HK-2 (cell line): ENCODE results near the gene CBL.
"Not testable (repeated sequence)": the region's sequence is repeated elsewhere in the genome, so short reads cannot be mapped to it uniquely, and the experiment has no call there.

Source experiments
- DNase-seq: peaks from one replicate; pipeline ENCODE4 v3.0.0-alpha.2; 2018; ENCODE audit not compliant: unreplicated experiment

CBL gene

DNA sequence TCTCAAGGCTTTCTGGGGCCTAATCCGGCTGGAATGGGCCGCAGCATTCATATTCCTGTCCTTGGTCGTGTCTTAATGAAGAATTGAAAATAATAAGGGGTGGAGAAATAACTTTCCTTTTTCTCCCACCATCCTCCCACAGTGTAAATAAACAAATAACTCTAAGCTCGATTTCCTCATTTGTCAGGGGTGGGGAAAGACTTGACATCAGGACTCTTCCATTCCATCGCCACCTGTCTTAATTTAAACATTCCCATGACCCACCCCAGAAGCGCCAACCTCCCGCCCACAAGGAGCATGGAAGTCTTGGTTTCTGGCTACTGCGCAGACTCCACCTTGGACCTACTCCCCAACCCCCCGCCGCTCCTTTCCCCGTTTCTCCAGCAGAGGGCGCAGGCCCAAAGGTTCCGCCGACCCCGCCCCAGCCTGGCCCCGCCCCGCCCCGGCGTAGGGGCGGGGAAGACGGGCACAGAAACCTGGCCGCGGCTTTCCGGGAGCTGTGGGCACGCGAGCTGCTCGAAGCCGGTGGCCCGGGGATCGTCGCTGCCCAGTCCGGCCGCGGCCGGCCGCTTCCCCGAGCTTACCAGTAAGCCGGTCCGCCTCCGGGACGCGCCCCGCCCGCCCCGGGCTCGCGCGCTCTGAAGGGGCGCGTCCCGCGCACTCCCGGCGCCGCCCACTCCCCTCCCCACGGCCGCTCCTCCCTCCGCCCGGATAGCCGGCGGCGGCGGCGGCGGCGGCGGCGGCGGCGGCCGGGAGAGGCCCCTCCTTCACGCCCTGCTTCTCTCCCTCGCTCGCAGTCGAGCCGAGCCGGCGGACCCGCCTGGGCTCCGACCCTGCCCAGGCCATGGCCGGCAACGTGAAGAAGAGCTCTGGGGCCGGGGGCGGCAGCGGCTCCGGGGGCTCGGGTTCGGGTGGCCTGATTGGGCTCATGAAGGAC lies at the start of gene CBL:
TSS of gene CBL (plus strand) at position 766 of the 937 bp plus-strand sequence. CDS start at position 845, 79 bp downstream.
- peak; percentile 94 for DNase-seq

DNA sequence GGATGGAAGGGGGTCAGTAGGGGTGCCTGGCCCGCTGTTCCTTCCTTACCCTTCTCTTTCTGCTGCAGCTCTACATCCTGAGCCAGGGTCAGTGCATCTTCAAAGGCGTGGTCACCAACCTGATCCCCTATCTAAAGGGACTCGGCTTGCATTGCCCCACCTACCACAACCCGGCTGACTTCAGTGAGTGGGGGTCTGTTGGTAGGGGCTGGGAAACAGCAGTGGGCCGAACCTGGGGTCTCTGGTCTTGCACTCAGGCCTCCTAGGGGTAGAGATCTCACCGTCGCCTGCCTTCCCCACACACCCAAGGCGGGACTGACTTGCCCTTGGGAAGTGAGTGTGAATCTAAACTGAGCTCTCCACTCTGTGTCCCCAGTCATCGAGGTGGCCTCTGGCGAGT lies 49.6 kb upstream of the CBL start:
- no peak for DNase-seq

DNA sequence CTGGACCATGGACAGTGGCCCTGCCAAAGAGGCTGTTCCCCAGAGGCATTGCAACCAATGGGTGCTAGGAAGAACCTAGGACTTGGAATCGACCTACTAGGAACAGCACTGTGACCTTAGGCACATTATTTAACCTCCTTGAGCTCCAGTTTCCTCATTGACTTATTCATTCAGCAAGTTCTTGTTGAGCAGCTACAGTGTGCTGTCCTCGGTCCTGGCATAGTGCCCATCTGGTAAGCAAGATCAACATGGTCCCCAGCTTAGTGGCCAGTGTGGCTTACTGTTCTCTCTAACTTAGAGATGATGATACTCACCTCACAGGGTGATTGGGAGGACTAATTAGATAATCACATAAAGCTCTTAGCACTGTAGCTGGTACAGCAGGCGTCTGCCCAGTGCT lies 49.1 kb upstream of the CBL start:
- DNase-seq: no peak

- DNase-seq: no peak
Observed at GRCh38 chr11:119158467-119158866, 47.7 kb upstream of the CBL start.

DNA sequence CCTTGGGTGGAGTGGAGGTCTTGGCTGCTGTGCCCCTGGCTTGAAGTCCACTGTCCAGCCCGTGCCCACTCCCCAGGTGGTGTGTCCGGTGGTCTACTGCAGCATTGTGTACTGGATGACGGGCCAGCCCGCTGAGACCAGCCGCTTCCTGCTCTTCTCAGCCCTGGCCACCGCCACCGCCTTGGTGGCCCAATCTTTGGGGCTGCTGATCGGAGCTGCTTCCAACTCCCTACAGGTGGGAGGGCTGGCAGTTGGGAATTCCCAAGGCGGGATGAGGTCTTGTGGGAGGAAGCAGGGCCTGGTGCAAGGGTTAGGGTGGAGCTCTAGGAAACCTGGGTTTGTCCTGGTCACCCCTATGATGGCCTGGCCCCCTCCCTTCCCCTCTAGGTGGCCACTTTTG lies 46.0 kb upstream of the CBL start:
- DNase-seq: no peak

DNA sequence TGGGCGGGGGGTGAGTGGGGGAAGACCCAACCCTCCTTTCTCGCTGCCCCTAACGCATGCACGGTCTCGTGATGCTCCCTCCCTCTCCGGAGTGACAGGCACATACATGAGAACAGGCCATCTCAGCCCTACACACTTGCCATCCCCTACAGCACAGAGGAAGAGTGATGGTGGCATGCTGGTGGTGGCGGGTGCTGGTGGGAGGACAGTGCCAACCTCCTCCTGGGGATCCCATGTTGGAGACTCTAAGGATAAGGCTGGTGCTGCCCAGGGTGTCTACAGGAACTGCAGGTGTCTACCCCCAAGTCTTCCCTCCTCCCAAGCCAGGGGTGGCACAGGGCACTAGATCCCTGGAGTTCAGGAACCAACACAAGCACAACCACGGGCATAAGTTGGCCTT lies 44.3 kb upstream of the CBL start:
- no peak for DNase-seq

DNA sequence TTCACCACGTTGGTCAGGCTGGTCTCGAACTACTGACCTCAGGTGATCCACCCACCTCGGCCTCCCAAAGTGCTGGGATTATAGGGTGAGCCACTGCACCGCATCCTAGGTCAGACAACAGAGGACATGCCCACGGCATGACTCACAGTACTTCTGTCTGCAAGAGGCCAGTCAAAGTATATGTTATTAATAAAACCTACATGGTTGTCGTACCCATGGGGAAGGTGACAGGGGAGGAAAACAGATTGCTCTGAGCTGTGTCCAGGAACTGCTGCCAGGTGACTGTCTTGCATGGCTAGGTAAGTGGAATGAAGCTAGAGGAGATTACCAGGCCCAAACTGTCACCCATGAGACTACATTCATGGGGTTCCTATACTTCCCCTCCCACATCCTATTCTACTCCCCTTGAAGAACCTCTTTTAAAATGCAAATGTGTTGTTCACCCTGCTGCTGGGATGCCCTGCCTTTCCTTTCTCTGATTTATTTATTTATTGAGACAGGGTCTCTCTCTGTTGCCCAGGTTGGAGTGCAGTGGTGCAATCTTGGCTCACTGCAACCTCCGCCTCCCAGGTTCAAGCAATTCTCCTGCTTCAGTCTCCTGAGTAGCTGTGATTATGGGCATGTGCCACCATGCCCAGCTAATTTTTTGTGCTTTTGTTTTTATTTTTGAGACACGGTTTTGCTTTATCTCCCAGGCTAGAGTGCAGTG lies 39.6 kb upstream of the CBL start:
- peak; percentile 63 for DNase-seq

DNA sequence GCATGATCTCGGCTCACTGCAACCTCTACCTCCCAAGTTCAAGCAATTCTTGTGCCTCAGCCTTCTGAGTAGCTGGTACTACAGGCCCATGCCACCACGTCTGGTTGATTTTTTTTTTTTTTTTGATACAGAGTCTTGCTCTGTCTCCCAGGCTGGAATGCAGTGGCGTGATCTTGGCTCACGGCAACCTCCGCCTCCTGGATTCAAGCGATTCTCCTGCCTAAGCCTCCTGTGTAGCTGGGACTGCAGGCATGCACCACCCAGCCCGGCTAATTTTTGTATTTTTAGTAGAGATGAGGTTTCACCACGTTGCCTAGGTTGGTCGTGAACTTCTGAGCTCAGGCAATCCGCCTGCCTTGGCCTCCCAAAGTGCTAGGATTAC lies 39.1 kb upstream of the CBL start:
- DNase-seq: not testable (repeated sequence)

- DNase-seq: no peak
Observed at GRCh38 chr11:119167933-119168332, 38.2 kb upstream of the CBL start.

GRCh38 chr11:119168471-119169281 lies 37.5 kb upstream of the CBL start, which contains the start of gene NLRX1:
NLRX1 (plus strand) TSS chr11:119168725; CDS start chr11:119171404, 2,679 bp downstream.
- peak; percentile 80 for DNase-seq

DNA sequence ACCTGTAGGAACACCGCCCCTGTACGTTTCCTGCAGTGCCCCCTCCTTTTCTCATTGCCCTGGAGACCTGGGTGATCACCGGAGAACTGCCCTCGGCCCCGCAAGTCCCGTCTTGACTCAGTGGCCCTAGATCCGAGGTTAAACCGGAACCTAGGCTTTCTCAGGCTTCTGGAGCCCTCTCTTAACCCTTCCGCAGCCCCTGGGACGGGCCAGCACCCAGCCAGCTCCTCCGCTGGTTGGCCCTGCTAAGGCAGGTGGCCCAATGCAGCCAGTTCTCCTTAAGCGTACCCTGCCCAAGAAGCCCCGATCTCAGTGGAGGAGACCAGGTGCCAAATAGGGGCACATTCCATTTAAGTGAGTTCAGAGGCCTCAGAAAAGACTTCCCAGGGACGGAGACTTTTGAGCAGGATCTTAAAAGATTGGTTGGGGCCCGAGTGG lies 36.8 kb upstream of the CBL start:
- DNase-seq: no peak

GRCh38 chr11:119172513-119172912 lies 33.6 kb upstream of the CBL start:
- no peak for DNase-seq

- DNase-seq: no peak
Observed at GRCh38 chr11:119173453-119173852, 32.7 kb upstream of the CBL start.

GRCh38 chr11:119175493-119176077 lies 30.6 kb upstream of the CBL start:
- no peak for DNase-seq

- DNase-seq: no peak
Observed at GRCh38 chr11:119178166-119178680, 27.9 kb upstream of the CBL start.

- no peak for DNase-seq
Observed at GRCh38 chr11:119179342-119179741, 26.8 kb upstream of the CBL start.

DNA sequence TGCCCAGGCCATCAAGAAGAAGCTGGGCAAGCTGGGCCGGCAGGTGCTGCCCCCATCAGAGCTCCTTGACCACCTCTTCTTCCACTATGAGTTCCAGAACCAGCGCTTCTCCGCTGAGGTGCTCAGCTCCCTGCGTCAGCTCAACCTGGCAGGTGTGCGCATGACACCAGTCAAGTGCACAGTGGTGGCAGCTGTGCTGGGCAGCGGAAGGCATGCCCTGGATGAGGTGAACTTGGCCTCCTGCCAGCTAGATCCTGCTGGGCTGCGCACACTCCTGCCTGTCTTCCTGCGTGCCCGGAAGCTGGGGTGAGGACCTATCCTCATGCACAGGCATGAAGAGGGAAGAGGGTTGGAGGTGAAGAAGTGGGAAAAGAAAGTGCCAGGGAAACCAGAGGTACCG lies 26.2 kb upstream of the CBL start:
- DNase-seq: no peak

- no peak for DNase-seq
Observed at GRCh38 chr11:119180729-119181676, 25.1 kb upstream of the CBL start.

DNA sequence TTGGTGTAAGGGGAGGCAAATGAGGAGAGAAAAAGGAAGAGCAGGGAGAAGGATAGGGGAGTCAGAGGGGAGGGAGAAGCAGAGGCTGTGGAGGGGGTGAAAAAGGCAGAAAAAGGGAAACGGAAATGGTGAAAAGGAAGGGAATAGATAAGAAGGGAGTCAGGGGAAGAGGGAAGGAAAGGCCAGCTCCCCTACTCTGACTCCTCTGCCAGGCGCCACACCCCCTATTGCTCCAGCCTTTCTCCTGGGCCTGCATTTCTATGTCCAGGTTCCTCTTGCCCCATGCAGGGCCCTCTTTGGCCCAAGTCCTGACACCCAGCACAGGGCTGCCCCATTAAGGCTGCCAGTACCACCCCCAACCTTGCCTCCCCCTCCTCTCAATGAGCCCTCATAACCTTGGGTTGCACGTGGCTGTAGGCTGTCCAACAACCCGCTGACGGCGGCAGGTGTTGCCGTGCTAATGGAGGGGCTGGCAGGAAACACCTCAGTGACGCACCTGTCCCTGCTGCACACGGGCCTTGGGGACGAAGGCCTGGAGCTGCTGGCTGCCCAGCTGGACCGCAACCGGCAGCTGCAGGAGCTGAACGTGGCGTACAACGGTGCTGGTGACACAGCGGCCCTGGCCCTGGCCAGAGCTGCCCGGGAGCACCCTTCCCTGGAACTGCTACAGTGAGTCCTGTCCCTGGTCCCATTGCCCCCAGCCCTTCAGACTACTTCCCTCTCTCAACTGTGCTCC lies 24.3 kb upstream of the CBL start:
- DNase-seq: no peak

DNA sequence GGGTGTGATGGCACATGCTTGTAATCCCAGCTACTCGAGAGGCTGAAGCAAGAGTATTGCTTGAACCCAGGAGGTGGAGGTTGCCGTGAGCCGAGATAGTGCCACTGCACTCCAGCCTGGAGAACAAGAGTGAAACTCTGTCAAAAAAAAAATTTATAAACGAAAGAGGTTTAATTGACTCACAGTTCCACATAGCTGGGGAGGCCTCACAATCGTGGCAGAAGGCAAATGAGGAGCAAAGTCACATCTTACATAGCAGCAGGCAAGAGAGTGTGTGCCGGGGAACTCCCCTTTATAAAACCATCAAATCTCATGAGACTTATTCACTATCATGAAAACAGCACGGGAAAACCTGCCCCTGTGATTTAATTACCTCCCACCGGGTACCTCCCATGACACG lies 21.7 kb upstream of the CBL start:
- DNase-seq: not testable (repeated sequence)
